GM23338 (cell line): ENCODE results near the gene PARD3.

Source experiments
- CREB1 ChIP-seq: fragments of 250-450 bp; sonication (Bioruptor Pico); IDR thresholded peaks from 2 replicates; pipeline ENCODE4 v1.5.0; 2020; ENCODE audit warnings: low read depth, mild to moderate bottlenecking, moderate library complexity
- EZH2 ChIP-seq: fragments of 200-600 bp; sonication (generic); IDR thresholded peaks from one replicate; pipeline ENCODE4 v1.8.0; 2017; ENCODE audit warnings: antibody characterized with exemption, mild to moderate bottlenecking, low read depth; ENCODE audit not compliant: unreplicated experiment
- EZH2phosphoT487 ChIP-seq: fragments of 200-600 bp; sonication (generic); IDR thresholded peaks from one replicate; pipeline ENCODE4 v1.8.1; 2018; ENCODE audit warnings: antibody characterized with exemption; ENCODE audit not compliant: unreplicated experiment
- JUNB ChIP-seq: IDR thresholded peaks from one replicate; pipeline ENCODE4 v1.6.1; 2016; ENCODE audit warnings: antibody characterized with exemption; ENCODE audit not compliant: unreplicated experiment
- NANOG ChIP-seq: IDR thresholded peaks from 2 replicates; pipeline ENCODE4 v1.6.1; 2016; ENCODE audit warnings: antibody characterized with exemption, borderline replicate concordance
- POLR2AphosphoS5 ChIP-seq: IDR thresholded peaks from 2 replicates; pipeline ENCODE4 v1.6.1; 2016; ENCODE audit warnings: antibody characterized with exemption, low read depth
- REST ChIP-seq: IDR thresholded peaks from one replicate; pipeline ENCODE4 v1.6.1; 2018; ENCODE audit warnings: antibody characterized with exemption; ENCODE audit not compliant: unreplicated experiment
- STAT1 ChIP-seq: IDR thresholded peaks from one replicate; pipeline ENCODE4 v1.6.1; 2016; ENCODE audit warnings: antibody characterized with exemption; ENCODE audit not compliant: unreplicated experiment
- ZNF114 ChIP-seq: fragments of 250-450 bp; sonication (Bioruptor Pico); IDR thresholded peaks from 2 replicates; pipeline ENCODE4 v1.5.0; 2020; ENCODE audit warnings: mild to moderate bottlenecking, moderate library complexity
- ZNF331 ChIP-seq: fragments of 250-450 bp; sonication (Bioruptor Pico); IDR thresholded peaks from 2 replicates; pipeline ENCODE4 v1.5.0; 2020; ENCODE audit warnings: low read depth, mild to moderate bottlenecking, moderate library complexity
- ZNF462 ChIP-seq: fragments of 250-450 bp; sonication (Bioruptor Pico); IDR thresholded peaks from 2 replicates; pipeline ENCODE4 v1.5.0; 2020; ENCODE audit warnings: mild to moderate bottlenecking, moderate library complexity
- TF ChIP-seq, protein P1 (sequence below), 2 experiments: fragments of 200-600 bp in 1 of 2; sonication (generic) in 1 of 2; conservative IDR thresholded peaks; 2 replicates each; pipeline versions ENCODE4 v1.5.1 to v1.6.1; 2016 to 2017; ENCODE audit warnings: antibody characterized with exemption in 2 of 2, low read depth in 2 of 2, mild to moderate bottlenecking in 2 of 2, moderate library complexity in 1 of 2
- TF ChIP-seq, protein P2 (sequence below): IDR thresholded peaks from 2 replicates; pipeline ENCODE4 v1.6.1; 2016; ENCODE audit warnings: antibody characterized with exemption

- TF ChIP-seq, protein P1, sequence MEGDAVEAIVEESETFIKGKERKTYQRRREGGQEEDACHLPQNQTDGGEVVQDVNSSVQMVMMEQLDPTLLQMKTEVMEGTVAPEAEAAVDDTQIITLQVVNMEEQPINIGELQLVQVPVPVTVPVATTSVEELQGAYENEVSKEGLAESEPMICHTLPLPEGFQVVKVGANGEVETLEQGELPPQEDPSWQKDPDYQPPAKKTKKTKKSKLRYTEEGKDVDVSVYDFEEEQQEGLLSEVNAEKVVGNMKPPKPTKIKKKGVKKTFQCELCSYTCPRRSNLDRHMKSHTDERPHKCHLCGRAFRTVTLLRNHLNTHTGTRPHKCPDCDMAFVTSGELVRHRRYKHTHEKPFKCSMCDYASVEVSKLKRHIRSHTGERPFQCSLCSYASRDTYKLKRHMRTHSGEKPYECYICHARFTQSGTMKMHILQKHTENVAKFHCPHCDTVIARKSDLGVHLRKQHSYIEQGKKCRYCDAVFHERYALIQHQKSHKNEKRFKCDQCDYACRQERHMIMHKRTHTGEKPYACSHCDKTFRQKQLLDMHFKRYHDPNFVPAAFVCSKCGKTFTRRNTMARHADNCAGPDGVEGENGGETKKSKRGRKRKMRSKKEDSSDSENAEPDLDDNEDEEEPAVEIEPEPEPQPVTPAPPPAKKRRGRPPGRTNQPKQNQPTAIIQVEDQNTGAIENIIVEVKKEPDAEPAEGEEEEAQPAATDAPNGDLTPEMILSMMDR (conservative IDR thresholded peaks at IDR 0.05; ENCODE audit: low read depth in 2 of 2), result no peak
- TF ChIP-seq CREB1 (CRISPR knock-in tag) (no peak), EZH2 (no peak), POLR2AphosphoS5 (no peak), NANOG (no peak), JUNB (no peak), REST (no peak), EZH2phosphoT487 (no peak), ZNF462 (no peak), ZNF114 (CRISPR knock-in tag) (no peak), STAT1 (no peak), ZNF331 (CRISPR knock-in tag) (no peak)
- TF ChIP-seq, protein P2, sequence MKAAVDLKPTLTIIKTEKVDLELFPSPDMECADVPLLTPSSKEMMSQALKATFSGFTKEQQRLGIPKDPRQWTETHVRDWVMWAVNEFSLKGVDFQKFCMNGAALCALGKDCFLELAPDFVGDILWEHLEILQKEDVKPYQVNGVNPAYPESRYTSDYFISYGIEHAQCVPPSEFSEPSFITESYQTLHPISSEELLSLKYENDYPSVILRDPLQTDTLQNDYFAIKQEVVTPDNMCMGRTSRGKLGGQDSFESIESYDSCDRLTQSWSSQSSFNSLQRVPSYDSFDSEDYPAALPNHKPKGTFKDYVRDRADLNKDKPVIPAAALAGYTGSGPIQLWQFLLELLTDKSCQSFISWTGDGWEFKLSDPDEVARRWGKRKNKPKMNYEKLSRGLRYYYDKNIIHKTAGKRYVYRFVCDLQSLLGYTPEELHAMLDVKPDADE, result no peak
Measured at GRCh38 chr10:34753014-34753757, 61.9 kb downstream of the PARD3 start.
